GM18499 (cell line): ENCODE measurements around the gene PIK3C2A.

Experiments
- ATAC-seq: cut with Tn5 transposase; IDR thresholded peaks from one replicate; pipeline ENCODE4 v1.9.1; 2021; ENCODE audit warnings: moderate number of reproducible peaks; ENCODE audit not compliant: insufficient read depth, unreplicated experiment

The PIK3C2A gene

DNA sequence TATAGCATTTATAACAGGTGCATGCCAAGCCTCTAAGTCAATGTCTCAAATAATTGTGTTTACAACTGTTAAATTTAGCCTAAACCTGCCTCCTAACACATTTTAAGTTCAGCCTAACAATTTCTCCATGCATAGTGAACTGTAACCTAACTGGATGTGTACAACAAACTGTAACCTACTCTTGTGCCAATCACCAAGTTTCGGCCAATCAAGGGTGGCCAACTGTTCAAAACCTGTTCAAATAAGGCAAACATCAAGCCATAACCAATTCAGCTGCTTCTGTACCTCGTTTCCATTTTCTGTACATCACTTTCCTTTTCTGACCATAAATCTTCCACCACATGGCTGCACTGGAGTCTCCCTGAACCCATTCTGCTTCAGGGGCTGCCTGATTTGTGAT, 45.4 kb downstream of the PIK3C2A start:
- no peak for ATAC-seq

- no peak for ATAC-seq
These were observed 46.3 kb downstream of the PIK3C2A start for GRCh38 chr11:17161515-17161914.

GRCh38 chr11:17159441-17159840, 48.3 kb downstream of the PIK3C2A start:
- ATAC-seq = no peak
